GM18519 (cell line): ENCODE measurements around the gene CARM1.
"Not testable (repeated sequence)": the region's sequence is repeated elsewhere in the genome, so short reads cannot be mapped to it uniquely, and the experiment has no call there.

ENCODE experiments used
- ATAC-seq: cut with Tn5 transposase; IDR thresholded peaks from one replicate; pipeline ENCODE4 v1.9.1; 2021; ENCODE audit warnings: mild to moderate bottlenecking, moderate library complexity; ENCODE audit not compliant: unreplicated experiment, low FRiP score

CARM1 gene

GRCh38 chr19:10871711-10872545, 575 bp downstream of the CARM1 start:
- peak; percentile 6 for ATAC-seq

GRCh38 chr19:10872546-10873107, 1.3 kb downstream of the CARM1 start:
- no peak for ATAC-seq

- no peak for ATAC-seq
Observed at GRCh38 chr19:10874024-10874423, 2.7 kb downstream of the CARM1 start.

- ATAC-seq = no peak
Observed at GRCh38 chr19:10876459-10877240, 5.3 kb downstream of the CARM1 start.

DNA sequence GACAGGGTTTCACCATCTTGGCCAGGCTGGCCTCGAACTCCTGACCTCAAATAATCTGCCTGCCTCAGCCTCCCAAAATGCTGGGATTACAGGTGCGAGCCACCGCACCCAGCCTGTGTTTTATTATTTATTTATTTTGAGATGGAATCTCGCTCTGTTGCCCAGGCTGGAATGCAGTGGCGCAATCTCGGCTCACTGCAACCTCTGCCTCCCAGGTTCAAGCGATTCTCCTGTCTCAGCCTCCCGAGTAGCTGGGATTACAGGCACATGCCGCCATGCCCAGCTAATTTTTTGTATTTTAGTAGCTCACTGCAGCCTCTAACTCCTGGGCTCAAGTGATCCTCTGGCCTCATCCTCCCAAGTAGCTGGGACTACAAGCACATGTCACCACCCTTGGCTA, 6.3 kb downstream of the CARM1 start:
- ATAC-seq = not testable (repeated sequence)

DNA sequence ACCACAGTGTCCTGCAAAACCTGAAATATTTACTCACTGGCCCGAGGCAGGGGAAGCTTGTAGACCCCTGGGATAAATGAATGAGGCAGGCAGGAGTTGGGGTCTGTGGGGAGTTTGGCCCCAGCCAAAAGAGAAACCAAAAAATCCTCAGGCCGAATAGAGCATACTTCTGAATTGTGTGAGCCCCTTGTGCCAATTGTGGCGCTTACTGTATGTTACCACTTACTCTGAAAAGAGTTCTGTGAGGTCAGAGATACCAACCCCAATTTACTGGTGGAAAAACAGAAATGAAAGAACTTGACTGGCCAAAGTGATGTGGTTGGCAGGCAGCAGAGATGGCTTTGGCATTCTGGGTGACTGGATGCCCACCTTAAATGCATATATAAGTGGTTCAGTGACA, 6.9 kb downstream of the CARM1 start:
- ATAC-seq = no peak

- no peak for ATAC-seq
Observed at GRCh38 chr19:10881403-10882107, 10.2 kb downstream of the CARM1 start.

- ATAC-seq = no peak
Observed at GRCh38 chr19:10882108-10882457, 10.7 kb downstream of the CARM1 start.

- ATAC-seq = no peak
Observed at GRCh38 chr19:10884274-10884673, 12.9 kb downstream of the CARM1 start.

GRCh38 chr19:10885201-10886169, 14.1 kb downstream of the CARM1 start:
- no peak for ATAC-seq

DNA sequence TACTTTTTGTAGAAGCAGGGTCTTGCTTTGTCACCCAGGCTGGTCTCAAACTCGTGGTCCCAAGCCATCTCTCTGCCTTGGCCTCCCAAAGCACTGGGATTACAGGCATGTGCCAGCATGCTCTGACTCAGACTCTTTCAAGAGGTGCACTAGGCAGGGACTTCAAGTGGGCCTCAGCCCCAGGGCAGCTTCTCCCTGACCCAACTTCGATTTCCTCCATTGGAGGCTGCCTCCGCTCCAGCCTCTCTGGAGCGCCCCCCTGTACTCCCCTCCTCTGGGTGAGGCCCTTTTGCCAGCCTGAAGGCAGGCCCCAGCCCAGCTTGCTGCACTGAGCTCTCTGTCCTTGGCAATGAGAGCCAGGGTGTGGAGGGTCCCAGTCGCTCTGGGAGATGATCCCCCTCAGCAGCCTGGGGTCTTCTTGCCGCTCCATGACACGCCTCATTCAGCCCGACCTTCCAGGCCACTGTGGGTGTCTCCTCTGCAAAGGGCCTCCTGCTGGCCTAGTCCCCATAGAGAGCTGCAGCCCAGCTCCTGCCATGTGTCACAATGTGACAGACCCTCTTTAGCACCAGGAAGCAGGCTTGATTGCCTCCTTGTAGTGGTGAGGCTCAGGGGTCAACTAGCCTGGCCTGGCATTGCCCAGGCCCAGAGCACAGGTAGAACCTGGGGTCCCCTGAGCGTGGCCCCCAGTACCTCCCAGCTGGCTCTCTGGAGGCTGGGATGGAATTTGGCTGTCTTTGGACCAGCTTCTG, 16.4 kb downstream of the CARM1 start:
- no peak for ATAC-seq

DNA sequence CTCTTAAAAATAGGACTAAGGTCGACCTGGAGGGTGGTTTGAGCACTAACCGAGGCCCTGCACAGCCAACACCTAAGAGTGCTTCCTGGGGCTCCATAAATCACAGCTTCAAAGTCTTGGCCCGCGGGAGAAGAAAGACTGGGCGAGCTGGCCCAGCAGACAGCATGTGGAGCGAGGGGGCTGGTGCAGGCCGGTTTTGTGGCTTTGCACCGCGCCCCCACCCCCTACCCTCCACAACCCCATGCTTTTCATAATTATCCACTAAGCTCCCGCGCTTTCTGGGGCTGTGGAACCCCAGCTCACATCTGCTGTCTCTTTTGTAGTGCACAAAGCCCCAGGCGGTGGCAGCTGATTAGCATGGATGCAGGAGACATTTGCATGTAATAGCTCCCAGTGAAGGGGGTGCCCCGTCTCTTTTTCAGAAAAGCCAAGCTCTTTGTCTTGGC, 17.1 kb downstream of the CARM1 start:
- ATAC-seq = no peak

- ATAC-seq = no peak
Observed at GRCh38 chr19:10889880-10890279, 18.5 kb downstream of the CARM1 start.

DNA sequence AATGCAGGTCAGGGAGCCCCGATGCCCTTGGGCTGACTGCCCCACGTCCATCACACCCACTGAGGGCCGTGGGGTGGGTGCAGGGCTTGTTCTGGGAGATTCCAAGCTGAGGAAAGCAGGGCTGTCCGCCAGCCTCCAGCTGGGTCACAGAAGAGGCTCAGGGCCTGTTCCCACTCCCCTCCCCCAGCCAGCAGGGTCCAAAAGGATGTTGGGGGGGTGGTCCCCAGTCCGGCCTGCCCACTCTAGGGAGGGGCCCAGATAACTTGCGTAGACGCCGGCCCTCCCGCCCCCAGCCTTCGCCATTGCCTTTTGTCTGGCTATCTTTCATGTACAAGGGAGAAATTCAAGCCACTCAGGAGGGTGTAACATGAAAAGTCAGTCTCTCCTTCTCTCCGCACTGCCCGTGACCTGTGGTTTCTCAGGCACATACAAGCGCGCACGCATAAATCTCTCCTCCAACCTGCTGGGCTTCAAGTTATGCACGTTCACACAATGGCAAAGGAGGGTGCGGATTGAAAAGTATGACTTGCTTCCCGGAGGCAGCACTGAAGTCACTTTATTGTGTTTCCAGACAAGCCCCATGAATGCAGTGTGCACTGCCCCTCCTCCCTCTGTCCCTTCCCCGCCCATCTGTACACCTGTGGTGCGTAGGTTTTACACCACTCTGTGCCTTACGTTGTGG, 20.2 kb downstream of the CARM1 start:
- ATAC-seq = no peak

DNA sequence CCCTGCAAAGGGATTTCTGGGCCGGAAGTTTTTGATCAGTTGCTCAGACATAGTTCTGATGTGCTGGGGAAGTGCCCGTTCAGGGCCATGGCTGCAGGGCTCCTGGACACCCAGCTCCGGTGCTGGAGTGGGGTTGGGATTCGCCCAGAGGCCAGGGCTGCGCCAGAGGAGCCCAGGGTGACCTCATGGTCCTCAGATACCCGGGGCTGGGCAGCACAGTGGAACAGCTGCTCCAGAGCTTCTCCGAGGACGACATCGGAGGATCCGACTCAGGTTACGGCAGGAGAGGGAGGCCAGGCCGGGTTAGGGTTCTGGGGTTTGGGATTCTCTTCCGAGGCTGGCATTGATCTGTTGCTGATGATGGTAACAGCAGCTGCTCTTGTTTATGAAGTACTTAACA, 20.9 kb downstream of the CARM1 start:
- no peak for ATAC-seq

DNA sequence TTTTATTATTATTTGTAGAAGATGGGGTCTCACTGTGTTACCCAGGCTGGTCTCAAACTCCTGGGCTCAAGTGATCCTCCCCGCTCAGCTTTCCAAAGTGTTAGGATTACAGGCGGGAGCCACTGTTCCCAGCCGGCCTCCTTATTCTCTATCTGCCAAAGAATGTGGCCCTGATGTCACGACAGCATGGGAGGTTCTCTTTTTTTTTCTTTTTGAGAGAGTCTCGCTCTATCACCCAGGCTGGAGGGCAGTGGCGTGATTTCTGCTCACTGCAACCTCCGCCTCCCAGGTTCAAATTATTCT, 23.5 kb downstream of the CARM1 start:
- no peak for ATAC-seq

GRCh38 chr19:10895363-10895762, 24.0 kb downstream of the CARM1 start:
- ATAC-seq = no peak

DNA sequence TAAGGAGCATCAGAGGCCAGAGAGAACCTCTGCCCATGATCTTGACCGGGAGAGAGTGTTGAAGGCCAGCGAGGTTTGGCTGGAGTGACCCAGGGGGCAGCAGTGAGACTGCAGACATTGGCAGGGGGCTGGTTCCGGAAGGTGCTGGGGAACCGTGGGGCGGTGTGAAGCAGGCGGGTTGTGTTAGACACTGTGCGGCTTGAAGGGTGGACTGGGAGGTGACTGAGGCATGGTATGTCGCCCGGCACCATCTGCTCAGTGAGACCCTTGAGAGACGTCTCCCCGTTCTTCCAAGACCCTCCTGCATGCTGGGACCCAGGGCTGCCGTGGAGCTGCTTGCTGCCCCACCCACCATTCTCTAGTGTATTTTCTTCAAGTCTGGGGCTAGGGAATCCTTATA, 24.6 kb downstream of the CARM1 start:
- no peak for ATAC-seq
